Natural killer cell (primary cell): ENCODE measurements around the gene VIPR1. TPM values are rescaled to one million over a fixed set of nuclear protein-coding genes. Genes with fewer than 3 reads are reported as not detected.

Experiments used
- ATAC-seq, 3 donors: fragments of 150-1000 bp in 2 of 3; fragments of 200-7000 bp in 1 of 3; cut with Tn5 transposase; 1 replicate in 1 of 3; 2 replicates in 2 of 3; pipeline ENCODE4 v1.10.0; 2021; ENCODE audit warnings: mild to moderate bottlenecking in 2 of 3, moderate library complexity in 2 of 3
- DNase-seq, 2 donors: peaks; one replicate each; pipeline versions ENCODE4 v3.0.0 to v3.0.0-alpha.2; 2013 to 2021; ENCODE audit warnings: mixed read lengths in 1 of 2
- H3K27ac ChIP-seq: one replicate; pipeline ENCODE4 v1.5.1; 2013; ENCODE audit warnings: mild to moderate bottlenecking, low read length
- H3K27me3 ChIP-seq: one replicate; pipeline ENCODE4 v1.6.1; 2013; ENCODE audit warnings: low read length; ENCODE audit not compliant: control insufficient read depth, insufficient read depth
- H3K36me3 ChIP-seq: one replicate; pipeline ENCODE4 v1.6.1; 2013; ENCODE audit warnings: low read length; ENCODE audit not compliant: control insufficient read depth, insufficient read depth
- H3K4me1 ChIP-seq: one replicate; pipeline ENCODE4 v1.6.1; 2013; ENCODE audit warnings: low read length; ENCODE audit not compliant: control insufficient read depth, insufficient read depth
- H3K4me3 ChIP-seq: one replicate; pipeline ENCODE4 v1.5.1; 2013; ENCODE audit warnings: low read length
- H3K9me3 ChIP-seq: one replicate; pipeline ENCODE4 v1.6.1; 2013; ENCODE audit warnings: low read length; ENCODE audit not compliant: control insufficient read depth, insufficient read depth
- H3K27ac Mint-ChIP-seq, 2 donors: one replicate each; pipeline ENCODE4 v1.8.0; 2022; ENCODE audit warnings: mild to moderate bottlenecking in 2 of 2, mixed read lengths in 2 of 2, moderate library complexity in 1 of 2
- H3K27me3 Mint-ChIP-seq, 2 donors: one replicate each; pipeline ENCODE4 v1.8.0; 2022; ENCODE audit warnings: low read depth in 2 of 2, mixed read lengths in 2 of 2
- H3K36me3 Mint-ChIP-seq: one replicate; pipeline ENCODE4 v1.8.0; 2022; ENCODE audit warnings: mixed read lengths
- H3K4me1 Mint-ChIP-seq, 2 donors: one replicate each; pipeline ENCODE4 v1.8.0; 2022; ENCODE audit warnings: mixed read lengths in 2 of 2
- H3K4me3 Mint-ChIP-seq: one replicate; pipeline ENCODE4 v1.8.0; 2022; ENCODE audit warnings: mild to moderate bottlenecking, moderate library complexity, mixed read lengths
- H3K9me3 Mint-ChIP-seq, 2 donors: one replicate each; pipeline ENCODE4 v1.8.0; 2022; ENCODE audit warnings: mixed read lengths in 2 of 2
- CTCF ChIP-seq: fragments of 200-600 bp; IDR thresholded peaks from one replicate; pipeline ENCODE4 v1.8.0; 2022; ENCODE audit warnings: antibody characterized with exemption
- WGBS: methylation state at CpG from one replicate; pipeline ENCODE4 v1.1.7; 2013; ENCODE audit warnings: missing lambda C conversion rate; ENCODE audit not compliant: insufficient coverage; 5-methylcytosine and 5-hydroxymethylcytosine counted together
- intact Hi-C: fragments of 100-400 bp; cut with micrococcal nuclease; formaldehyde crosslinking; loops from one replicate; pipeline ENCODE4 v1.14.2; 2022
- total RNA-seq, 4 donors: library from RNA; stranded (reverse); fragments of 120-200 nt in 1 of 4; gene quantifications; one replicate each; pipeline versions ENCODE4 v1.2.3 to v1.2.4, GENCODE V29; 2013 to 2022

VIPR1 gene
- total RNA-seq, 3 donors from 2014 or later (not counting 1 experiment from before 2014, with no cell fraction given) = 2.3 to 3.1 (median 2.4) TPM

GRCh38 chr3:42581709-42582473 lies 79.4 kb downstream of the VIPR1 start, which contains the start of gene SEC22C:
TSS of gene SEC22C (minus strand) at chr3:42581967. CDS start at chr3:42569046, 12,921 bp downstream.
- H3K9me3 ChIP-seq = no peaks in the 10 kb centered on the region
- intact Hi-C loops = loop anchor here (1.0 to 2.0 kb wide), 3 partner anchors 8 to 163 kb away; partner anchors contain the start of genes NKTR and SS18L2
- H3K36me3 ChIP-seq = no peaks in the 10 kb centered on the region
- peak within 1 kb of the TSS; percentile 96 to 97 for H3K27ac Mint-ChIP-seq
- H3K4me1 ChIP-seq = peaks cover 9% of the 10 kb centered on the region
- DNase-seq (peak; percentile 93 to 97), ATAC-seq (peak; percentile 89 to 96 (median 90))
- no peaks in the 10 kb centered on the region for H3K27me3 ChIP-seq
- no peaks in the 10 kb centered on the region for H3K36me3 Mint-ChIP-seq
- WGBS = under 1% methylated on average over 77 of the region's 77 CpGs
- peak within 1 kb of the TSS; percentile 93 for H3K4me3 Mint-ChIP-seq
- no peaks in the 10 kb centered on the region for H3K9me3 Mint-ChIP-seq
- no peak for TF ChIP-seq CTCF
- H3K4me1 Mint-ChIP-seq = peaks cover 41 to 48% of the 10 kb centered on the region in 2 donors
- peak within 1 kb of the TSS; percentile 96 for H3K27ac ChIP-seq
- H3K27me3 Mint-ChIP-seq = no peaks in the 10 kb centered on the region
- H3K4me3 ChIP-seq = peak within 1 kb of the TSS; percentile 77

GRCh38 chr3:42582474-42583070 lies 80.1 kb downstream of the VIPR1 start:
- no peaks in the 10 kb centered on the region for H3K27me3 Mint-ChIP-seq
- Histone ChIP-seq H3K9me3 (no peaks in the 10 kb centered on the region), H3K36me3 (no peaks in the 10 kb centered on the region), H3K27me3 (no peaks in the 10 kb centered on the region), H3K27ac (peak overlapping the region; percentile 96), H3K4me3 (peak overlapping the region; percentile 77), H3K4me1 (peaks cover 9% of the 10 kb centered on the region)
- peaks cover 35 to 42% of the 10 kb centered on the region in 2 donors for H3K4me1 Mint-ChIP-seq
- peak overlapping the region; percentile 93 for H3K4me3 Mint-ChIP-seq
- H3K27ac Mint-ChIP-seq = peak overlapping the region; percentile 96 to 97
- no peaks in the 10 kb centered on the region for H3K9me3 Mint-ChIP-seq
- no peak for DNase-seq
- ATAC-seq = no peak
- TF ChIP-seq CTCF = no peak
- intact Hi-C loops = loop anchor here (1.0 to 2.0 kb wide), 3 partner anchors 8 to 162 kb away; partner anchors contain the start of genes NKTR and SS18L2
- no peaks in the 10 kb centered on the region for H3K36me3 Mint-ChIP-seq
- 0% methylated on average over 1 of the region's 3 CpGs for WGBS

Other genes with a start within 250 kb of the VIPR1 start
- gene CCK, start 236.5 kb upstream of the VIPR1 start, total RNA-seq = under 1 TPM in 1 of 3 donors, not detected in 2; 0.54 TPM
- not detected for gene LYZL4, start 92.0 kb upstream of the VIPR1 start, total RNA-seq
- gene SEC22C, start 79.3 kb downstream of the VIPR1 start, total RNA-seq = 10 to 100 TPM; 51.3 to 60.4 (median 55.9) TPM
- gene SS18L2, start 88.2 kb downstream of the VIPR1 start, total RNA-seq = 10 to 100 TPM; 33.5 to 47.6 (median 33.9) TPM
- gene NKTR, start 98.0 kb downstream of the VIPR1 start, total RNA-seq = 100 to 1,000 TPM; 212 to 252 (median 217) TPM
- gene ZBTB47, start 151.1 kb downstream of the VIPR1 start, total RNA-seq = 1 to 10 TPM; 2.1 to 3.0 (median 3.0) TPM
- gene KLHL40, start 182.9 kb downstream of the VIPR1 start, total RNA-seq = not detected
- gene HHATL, start 200.2 kb downstream of the VIPR1 start, total RNA-seq = not detected